Ishikawa (cell line): ENCODE measurements around the gene FAU.

Source experiments
- CEBPB ChIP-seq: IDR thresholded peaks from 2 replicates; pipeline ENCODE4 v1.6.1; 2012
- CREB1 ChIP-seq: IDR thresholded peaks from 2 replicates; pipeline ENCODE4 v1.6.1; 2012; ENCODE audit warnings: low read depth
- EGR1 ChIP-seq: IDR thresholded peaks from 2 replicates; pipeline ENCODE4 v1.6.1; 2012
- EP300 ChIP-seq: IDR thresholded peaks from 2 replicates; pipeline ENCODE4 v1.6.1; 2012; ENCODE audit warnings: borderline replicate concordance
- FOXM1 ChIP-seq: IDR thresholded peaks from 2 replicates; pipeline ENCODE4 v1.6.1; 2012; ENCODE audit warnings: low read depth, borderline replicate concordance
- NFIC ChIP-seq: IDR thresholded peaks from 2 replicates; pipeline ENCODE4 v1.6.1; 2012
- RAD21 ChIP-seq: IDR thresholded peaks from 2 replicates; pipeline ENCODE4 v1.6.1; 2012; ENCODE audit warnings: low read depth
- TAF1 ChIP-seq: IDR thresholded peaks from 2 replicates; pipeline ENCODE4 v1.6.1; 2012; ENCODE audit warnings: low read depth, mild to moderate bottlenecking
- TCF12 ChIP-seq: IDR thresholded peaks from 2 replicates; pipeline ENCODE4 v1.6.1; 2012; ENCODE audit warnings: low read depth
- TEAD4 ChIP-seq: IDR thresholded peaks from 2 replicates; pipeline ENCODE4 v1.6.1; 2012
- YY1 ChIP-seq: IDR thresholded peaks from 2 replicates; pipeline ENCODE4 v1.6.1; 2012; ENCODE audit warnings: low read depth
- ZBTB7A ChIP-seq: IDR thresholded peaks from 2 replicates; pipeline ENCODE4 v1.6.1; 2012; ENCODE audit warnings: low read depth
- TF ChIP-seq, protein P1 (sequence below): IDR thresholded peaks from 2 replicates; pipeline ENCODE4 v1.6.1; 2012; ENCODE audit warnings: low read depth, mild to moderate bottlenecking
- TF ChIP-seq, protein P2 (sequence below): IDR thresholded peaks from 2 replicates; pipeline ENCODE4 v1.6.1; 2012
- TF ChIP-seq, protein P3 (sequence below): IDR thresholded peaks from 2 replicates; pipeline ENCODE4 v1.6.1; 2012

Gene FAU

DNA sequence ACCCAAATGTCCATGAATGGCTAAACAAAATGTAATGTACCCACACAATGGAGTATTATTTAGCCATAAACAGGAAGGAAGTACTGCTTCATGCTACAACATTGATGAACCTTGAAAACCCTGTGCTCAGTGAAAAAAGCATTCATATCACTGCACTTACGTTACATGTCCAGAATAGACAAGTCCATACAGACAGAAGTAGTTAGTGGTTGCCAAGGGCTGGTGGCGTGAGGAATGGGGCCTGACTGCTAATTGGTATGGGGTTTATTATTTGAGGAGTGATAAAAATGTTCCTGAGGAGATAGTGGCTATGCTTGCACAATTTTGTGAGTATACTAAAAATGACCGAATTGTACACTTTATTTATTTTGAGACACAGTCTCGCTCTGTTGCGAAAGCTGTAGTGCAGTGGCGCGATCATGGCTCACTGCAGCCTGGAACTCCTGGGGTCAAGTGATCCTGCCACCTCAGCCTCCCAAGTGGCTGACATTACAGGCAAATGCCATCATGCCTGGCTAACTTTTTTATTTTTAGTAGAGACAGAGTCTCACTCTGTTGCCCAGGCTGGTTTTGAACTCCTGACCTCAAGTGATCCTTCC lies 20.1 kb upstream of the FAU start:
- TF ChIP-seq, protein P1, sequence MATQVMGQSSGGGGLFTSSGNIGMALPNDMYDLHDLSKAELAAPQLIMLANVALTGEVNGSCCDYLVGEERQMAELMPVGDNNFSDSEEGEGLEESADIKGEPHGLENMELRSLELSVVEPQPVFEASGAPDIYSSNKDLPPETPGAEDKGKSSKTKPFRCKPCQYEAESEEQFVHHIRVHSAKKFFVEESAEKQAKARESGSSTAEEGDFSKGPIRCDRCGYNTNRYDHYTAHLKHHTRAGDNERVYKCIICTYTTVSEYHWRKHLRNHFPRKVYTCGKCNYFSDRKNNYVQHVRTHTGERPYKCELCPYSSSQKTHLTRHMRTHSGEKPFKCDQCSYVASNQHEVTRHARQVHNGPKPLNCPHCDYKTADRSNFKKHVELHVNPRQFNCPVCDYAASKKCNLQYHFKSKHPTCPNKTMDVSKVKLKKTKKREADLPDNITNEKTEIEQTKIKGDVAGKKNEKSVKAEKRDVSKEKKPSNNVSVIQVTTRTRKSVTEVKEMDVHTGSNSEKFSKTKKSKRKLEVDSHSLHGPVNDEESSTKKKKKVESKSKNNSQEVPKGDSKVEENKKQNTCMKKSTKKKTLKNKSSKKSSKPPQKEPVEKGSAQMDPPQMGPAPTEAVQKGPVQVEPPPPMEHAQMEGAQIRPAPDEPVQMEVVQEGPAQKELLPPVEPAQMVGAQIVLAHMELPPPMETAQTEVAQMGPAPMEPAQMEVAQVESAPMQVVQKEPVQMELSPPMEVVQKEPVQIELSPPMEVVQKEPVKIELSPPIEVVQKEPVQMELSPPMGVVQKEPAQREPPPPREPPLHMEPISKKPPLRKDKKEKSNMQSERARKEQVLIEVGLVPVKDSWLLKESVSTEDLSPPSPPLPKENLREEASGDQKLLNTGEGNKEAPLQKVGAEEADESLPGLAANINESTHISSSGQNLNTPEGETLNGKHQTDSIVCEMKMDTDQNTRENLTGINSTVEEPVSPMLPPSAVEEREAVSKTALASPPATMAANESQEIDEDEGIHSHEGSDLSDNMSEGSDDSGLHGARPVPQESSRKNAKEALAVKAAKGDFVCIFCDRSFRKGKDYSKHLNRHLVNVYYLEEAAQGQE = no peak
- TF ChIP-seq NFIC (no peak), YY1 (no peak), EP300 (no peak), ZBTB7A (no peak), FOXM1 (no peak), RAD21 (no peak)

DNA sequence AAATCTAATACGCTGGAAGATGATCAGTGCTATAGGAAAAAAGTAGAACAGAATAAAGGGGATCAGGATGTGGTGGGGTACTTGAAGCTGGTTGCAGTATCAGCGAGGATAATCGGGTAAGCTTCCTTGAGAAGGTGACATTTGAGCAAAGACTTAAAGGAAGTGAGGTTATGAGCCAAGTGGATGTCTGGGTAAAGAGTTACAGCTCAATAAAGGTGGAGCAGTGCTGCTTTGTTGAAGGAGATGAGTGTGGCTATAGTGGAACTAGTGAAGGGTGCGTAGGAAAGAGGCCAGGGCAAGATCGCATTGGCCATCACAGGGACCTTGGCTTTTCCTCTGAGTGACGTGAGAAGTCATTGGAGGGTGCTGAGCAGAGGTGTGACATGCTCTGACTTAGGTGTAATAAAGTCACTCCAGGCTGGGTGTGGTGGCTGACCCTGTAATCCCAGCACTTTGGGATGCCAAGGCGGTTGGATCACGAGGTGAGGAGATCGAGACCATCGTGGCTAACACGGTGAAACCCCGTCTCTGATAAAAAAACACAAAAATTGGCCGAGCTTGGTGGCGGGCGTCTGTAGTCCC lies 14.7 kb upstream of the FAU start:
- TF ChIP-seq CREB1 (no peak), EP300 (no peak), FOXM1 (no peak), TAF1 (no peak), EGR1 (no peak), TEAD4 (no peak), CEBPB (no peak), NFIC (no peak), YY1 (no peak)
- TF ChIP-seq, protein P2, sequence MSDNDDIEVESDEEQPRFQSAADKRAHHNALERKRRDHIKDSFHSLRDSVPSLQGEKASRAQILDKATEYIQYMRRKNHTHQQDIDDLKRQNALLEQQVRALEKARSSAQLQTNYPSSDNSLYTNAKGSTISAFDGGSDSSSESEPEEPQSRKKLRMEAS = no peak

DNA sequence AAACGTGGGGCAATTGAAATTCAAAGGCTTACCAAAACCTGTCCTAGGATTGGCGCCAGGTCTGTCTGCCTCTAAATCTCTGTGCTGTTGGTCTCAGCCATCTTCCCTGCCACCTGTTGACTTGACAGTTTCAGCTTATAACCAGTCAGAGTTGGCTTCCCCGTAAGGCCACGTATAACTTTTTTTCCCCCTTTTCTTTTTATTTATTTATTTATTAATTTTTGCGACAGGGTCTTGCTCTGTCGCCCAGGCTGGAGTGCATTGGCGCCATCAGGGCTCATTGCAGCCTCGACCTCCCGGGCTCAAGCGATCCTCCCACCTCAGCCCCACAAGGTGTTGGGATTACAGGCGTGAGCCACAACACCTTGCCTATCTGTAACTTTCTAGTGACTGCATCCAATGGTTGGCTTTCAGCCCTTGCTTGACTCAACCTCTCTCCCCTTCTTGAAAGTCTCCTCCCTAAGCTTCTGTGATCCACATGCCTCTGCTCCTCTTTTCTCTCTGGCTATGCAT lies 13.8 kb upstream of the FAU start:
- TF ChIP-seq TEAD4 = no peak

DNA sequence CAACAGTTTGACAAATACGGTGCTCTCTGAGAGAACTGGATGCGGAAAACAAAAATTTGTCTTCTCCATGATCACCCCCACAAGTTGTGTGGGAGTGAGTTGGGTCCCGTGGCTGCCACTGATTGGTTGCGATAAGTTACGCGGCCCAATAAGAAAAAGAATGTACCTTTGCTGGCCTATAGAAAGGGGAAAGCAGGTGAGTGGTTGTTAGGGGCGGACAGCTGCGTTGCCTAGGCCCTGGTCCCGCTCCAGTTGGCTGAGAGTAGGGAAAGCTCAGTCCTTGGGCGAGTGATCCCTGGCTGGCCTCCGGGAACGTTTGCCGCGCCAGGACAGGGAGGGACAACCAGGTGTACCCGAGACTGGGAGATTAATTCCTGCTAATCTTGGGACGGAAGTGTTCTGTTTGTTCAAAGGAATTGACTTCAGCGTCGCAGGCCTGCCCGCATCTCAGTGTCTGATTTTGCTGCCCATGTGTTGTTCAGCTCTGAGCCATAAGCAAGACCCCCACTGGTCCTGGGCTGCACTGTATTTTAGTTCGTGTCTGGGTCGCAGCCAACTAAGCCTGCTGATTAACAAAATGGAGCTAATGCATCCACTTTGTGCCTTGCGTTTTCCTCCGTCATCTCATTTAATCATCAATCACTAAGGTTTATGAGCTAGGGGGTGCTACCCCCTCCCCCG lies 13.2 kb upstream of the FAU start:
- TF ChIP-seq EP300 (0 out of 2 replicates have a peak, but pooled peaks have one; percentile 30), FOXM1 (no peak), YY1 (no peak), EGR1 (0 out of 2 replicates have a peak, but pooled peaks have one; percentile 54), CREB1 (no peak), RAD21 (no peak), NFIC (peak; percentile 51; the same call in 1 of the 2 replicates), TAF1 (peak; percentile 69; the same call in 1 of the 2 replicates)
- TF ChIP-seq, protein P1 = no peak
- TF ChIP-seq, protein P2 = 0 out of 2 replicates have a peak, but pooled peaks have one; percentile 1

DNA sequence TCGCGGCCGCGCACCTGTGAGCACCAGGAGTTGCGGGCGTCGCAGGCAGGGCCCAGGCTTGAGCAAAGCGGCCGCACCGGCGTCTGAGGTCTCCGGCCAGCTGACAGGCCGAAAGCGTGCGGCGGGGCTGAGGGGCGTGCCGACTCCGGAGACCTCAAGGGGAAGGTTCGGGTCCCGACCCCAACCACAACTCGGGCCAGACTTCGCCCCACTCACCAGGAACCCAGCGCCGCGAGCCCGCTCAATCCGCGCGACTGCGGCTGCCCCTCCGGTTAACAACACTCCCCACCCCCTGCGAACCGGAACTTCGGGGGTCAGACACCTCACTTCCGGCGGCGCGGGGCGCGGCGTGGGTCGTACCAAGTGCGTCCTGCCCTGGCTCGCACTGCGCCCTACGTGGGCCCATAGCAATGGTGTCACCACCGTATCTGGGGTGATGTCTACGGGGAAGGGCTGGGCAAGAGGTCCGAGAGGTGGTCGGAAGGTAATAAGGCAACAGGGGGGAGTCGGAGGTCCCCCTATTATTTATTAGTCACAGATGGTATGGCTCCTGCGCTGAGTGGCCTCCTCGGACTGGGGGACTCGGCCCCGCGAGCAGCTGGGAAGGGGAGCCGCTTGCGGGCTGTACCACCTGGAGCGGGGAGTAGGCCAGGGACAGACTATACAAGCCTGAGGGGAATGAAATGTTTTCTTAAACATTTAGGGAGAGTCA lies 12.5 kb upstream of the FAU start, which contains the start of gene SYVN1:
Gene SYVN1, minus strand, starts transcription at position 280 of the 712 bp plus-strand sequence. CDS start 918 bp downstream, outside the sequence.
- no peak for TF ChIP-seq CEBPB
- TF ChIP-seq, protein P1 = no peak
- TF ChIP-seq, protein P3, sequence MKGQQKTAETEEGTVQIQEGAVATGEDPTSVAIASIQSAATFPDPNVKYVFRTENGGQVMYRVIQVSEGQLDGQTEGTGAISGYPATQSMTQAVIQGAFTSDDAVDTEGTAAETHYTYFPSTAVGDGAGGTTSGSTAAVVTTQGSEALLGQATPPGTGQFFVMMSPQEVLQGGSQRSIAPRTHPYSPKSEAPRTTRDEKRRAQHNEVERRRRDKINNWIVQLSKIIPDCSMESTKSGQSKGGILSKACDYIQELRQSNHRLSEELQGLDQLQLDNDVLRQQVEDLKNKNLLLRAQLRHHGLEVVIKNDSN = no peak
- no peak for TF ChIP-seq RAD21
- peak; percentile 72 for TF ChIP-seq CREB1
- no peak for TF ChIP-seq YY1
- TF ChIP-seq, protein P2 = peak; percentile 82
- TF ChIP-seq EP300 = no peak
- no peak for TF ChIP-seq EGR1
- peak; percentile 71; the same call in 1 of the 2 replicates for TF ChIP-seq TCF12
- TF ChIP-seq FOXM1 = peak; percentile 54
- no peak; the same call in 1 of the 2 replicates for TF ChIP-seq TEAD4
- TF ChIP-seq TAF1 = peak; percentile 88
- TF ChIP-seq ZBTB7A = peak; percentile 85
- no peak for TF ChIP-seq NFIC
